IMR-90 (cell line): ENCODE data around the gene PDZD2. TPM values are rescaled to one million over a fixed set of nuclear protein-coding genes. Genes with fewer than 3 reads are reported as not detected.

ENCODE experiments used
- ATAC-seq: fragments of 200-7000 bp; cut with Tn5 transposase; 2 replicates; pipeline ENCODE4 v1.9.1; 2020; ENCODE audit warnings: low read depth, mild to moderate bottlenecking, moderate library complexity
- BruUV-seq: library from RNA; stranded (reverse); fragments of 400-500 nt; replicated peaks from 2 replicates; lab custom pipeline; 2021; lab: Mats Ljungman, UMichigan
- CTCF ChIA-PET: fragments of 300-600 bp; formaldehyde crosslinking; extraction: SDS; loops from one replicate; lab custom pipeline; 2021; ENCODE audit warnings: antibody characterized with exemption; lab: Yijun Ruan, JAX
- POLR2A ChIA-PET: fragments of 300-600 bp; sonication (Branson Sonifier 250); formaldehyde crosslinking; loops from one replicate; lab custom pipeline; 2022; ENCODE audit warnings: antibody characterized with exemption; ENCODE audit not compliant: unreplicated experiment; lab: Charles Lee
- DNase-seq: peaks from one replicate; pipeline ENCODE4 v3.0.0; 2013
- H2AFZ ChIP-seq: replicated peaks from 2 replicates; pipeline ENCODE3; 2013; ENCODE audit warnings: low read length, mild to moderate bottlenecking; ENCODE audit not compliant: poor library complexity
- H2AK5ac ChIP-seq: 2 replicates; pipeline ENCODE4 v1.6.1; 2013; ENCODE audit warnings: low read depth, low read length, inconsistent platforms
- H2AK9ac ChIP-seq: replicated peaks from 2 replicates; pipeline ENCODE3; 2013; ENCODE audit warnings: mild to moderate bottlenecking, low read depth, low read length, moderate library complexity; ENCODE audit not compliant: poor library complexity
- H2BK120ac ChIP-seq: 2 replicates; pipeline ENCODE4 v1.6.1; 2013; ENCODE audit warnings: low read depth, low read length, inconsistent platforms
- H2BK15ac ChIP-seq: 3 replicates; pipeline ENCODE4 v1.6.1; 2013; ENCODE audit warnings: low read depth, low read length, inconsistent platforms
- H2BK20ac ChIP-seq: 2 replicates; pipeline ENCODE4 v1.6.1; 2013; ENCODE audit warnings: low read depth, mild to moderate bottlenecking, inconsistent platforms, low read length, moderate library complexity
- H2BK5ac ChIP-seq: 2 replicates; pipeline ENCODE4 v1.6.1; 2013; ENCODE audit warnings: mild to moderate bottlenecking, low read depth, low read length, inconsistent platforms; ENCODE audit not compliant: poor library complexity, severe bottlenecking
- H3K14ac ChIP-seq: replicated peaks from 2 replicates; pipeline ENCODE4 v1.6.1; 2013; ENCODE audit warnings: low read depth, low read length, inconsistent platforms
- H3K18ac ChIP-seq: 2 replicates; pipeline ENCODE4 v1.6.1; 2013; ENCODE audit warnings: low read depth, low read length, control low read depth
- H3K23ac ChIP-seq: 2 replicates; pipeline ENCODE4 v1.6.1; 2013; ENCODE audit warnings: low read depth, low read length, inconsistent platforms
- H3K27ac ChIP-seq: 2 replicates; pipeline ENCODE4 v1.5.1; 2013; ENCODE audit warnings: mild to moderate bottlenecking, control low read depth, low read length; ENCODE audit not compliant: insufficient read depth
- H3K27me3 ChIP-seq: 2 replicates; pipeline ENCODE4 v1.6.1; 2013; ENCODE audit warnings: low read length; ENCODE audit not compliant: control insufficient read depth, insufficient read depth
- H3K36me3 ChIP-seq: 2 replicates; pipeline ENCODE4 v1.6.1; 2013; ENCODE audit warnings: low read length, mixed read lengths; ENCODE audit not compliant: control insufficient read depth, insufficient read depth
- H3K4ac ChIP-seq: 2 replicates; pipeline ENCODE4 v1.6.1; 2013; ENCODE audit warnings: low read depth, low read length, inconsistent platforms
- H3K4me1 ChIP-seq: 2 replicates; pipeline ENCODE4 v1.6.1; 2013; ENCODE audit warnings: low read length, mixed read lengths; ENCODE audit not compliant: control insufficient read depth, insufficient read depth
- H3K4me2 ChIP-seq: 2 replicates; pipeline ENCODE4 v1.6.1; 2013; ENCODE audit warnings: low read depth, mild to moderate bottlenecking, control low read depth, low read length, moderate library complexity
- H3K4me3 ChIP-seq: 2 replicates; pipeline ENCODE4 v1.5.1; 2013; ENCODE audit warnings: low read depth, mild to moderate bottlenecking, control low read depth, low read length, moderate library complexity; ENCODE audit not compliant: insufficient read depth
- H3K56ac ChIP-seq: 2 replicates; pipeline ENCODE4 v1.6.1; 2013; ENCODE audit warnings: low read length, inconsistent platforms; ENCODE audit not compliant: insufficient read depth; ENCODE audit errors: extremely low read depth
- H3K79me1 ChIP-seq, 2 experiments: 2 replicates each; pipeline ENCODE4 v1.6.1; 2013; ENCODE audit warnings: low read length in 2 of 2, inconsistent platforms in 1 of 2, low read depth in 1 of 2
- H3K9ac ChIP-seq: 2 replicates; pipeline ENCODE4 v1.6.1; 2013; ENCODE audit warnings: low read depth, low read length, control low read depth
- H3K9me1 ChIP-seq: 2 replicates; pipeline ENCODE4 v1.6.1; 2013; ENCODE audit warnings: low read length, inconsistent platforms; ENCODE audit not compliant: insufficient read depth
- H3K9me3 ChIP-seq: 2 replicates; pipeline ENCODE4 v1.6.1; 2013; ENCODE audit warnings: low read length; ENCODE audit not compliant: control insufficient read depth, insufficient read depth
- H4K20me1 ChIP-seq: 2 replicates; pipeline ENCODE4 v1.6.1; 2013; ENCODE audit warnings: low read length, inconsistent platforms; ENCODE audit not compliant: insufficient read depth
- H4K5ac ChIP-seq: 2 replicates; pipeline ENCODE4 v1.6.1; 2013; ENCODE audit warnings: mild to moderate bottlenecking, low read depth, low read length, control low read depth
- H4K8ac ChIP-seq, 2 experiments: 2 replicates each; pipeline ENCODE4 v1.6.1; 2013; ENCODE audit warnings: low read depth in 2 of 2, low read length in 2 of 2, control low read depth in 1 of 2, inconsistent platforms in 1 of 2
- H4K91ac ChIP-seq: 2 replicates; pipeline ENCODE4 v1.6.1; 2013; ENCODE audit warnings: low read depth, low read length, inconsistent platforms; ENCODE audit not compliant: insufficient read depth
- BHLHE40 ChIP-seq: fragments of 150-350 bp; IDR thresholded peaks from 2 replicates; pipeline ENCODE4 v1.6.1; 2016; ENCODE audit warnings: mild to moderate bottlenecking, low read depth, low read length
- CHD1 ChIP-seq: IDR thresholded peaks from 2 replicates; pipeline ENCODE4 v1.6.1; 2012; ENCODE audit warnings: low read depth, low read length, improper control_type of control experiment
- FOS ChIP-seq: fragments of 150-350 bp; IDR thresholded peaks from 2 replicates; pipeline ENCODE4 v1.6.1; 2016; ENCODE audit warnings: low read depth, low read length
- MAFK ChIP-seq: IDR thresholded peaks from 2 replicates; pipeline ENCODE4 v1.6.1; 2012; ENCODE audit warnings: low read depth, low read length, improper control_type of control experiment
- MXI1 ChIP-seq: IDR thresholded peaks from 2 replicates; pipeline ENCODE4 v1.6.1; 2012; ENCODE audit warnings: low read depth, mild to moderate bottlenecking, low read length, moderate library complexity, borderline replicate concordance
- NFE2L2 ChIP-seq: fragments of 150-350 bp; IDR thresholded peaks from 2 replicates; pipeline ENCODE4 v1.6.1; 2016; ENCODE audit warnings: low read depth, mild to moderate bottlenecking, low read length
- POLR2A ChIP-seq: IDR thresholded peaks from 2 replicates; pipeline ENCODE4 v1.6.1; 2012; ENCODE audit warnings: mild to moderate bottlenecking, low read depth, low read length
- RCOR1 ChIP-seq: IDR thresholded peaks from 2 replicates; pipeline ENCODE4 v1.6.1; 2012; ENCODE audit warnings: mild to moderate bottlenecking, low read length, improper control_type of control experiment; ENCODE audit not compliant: insufficient replicate concordance
- RFX5 ChIP-seq: IDR thresholded peaks from 2 replicates; pipeline ENCODE4 v1.8.0; 2012; ENCODE audit warnings: low read depth, mild to moderate bottlenecking, low read length, moderate library complexity
- SMC3 ChIP-seq: fragments of 150-350 bp; IDR thresholded peaks from 2 replicates; pipeline ENCODE4 v1.6.1; 2016; ENCODE audit warnings: low read depth, mild to moderate bottlenecking, antibody characterized with exemption, low read length, moderate library complexity
- WGBS, 2 experiments: methylation state at CpG; one replicate each; pipeline versions ENCODE4 v1.1.5 to v1.1.7; 2013; ENCODE audit warnings: missing lambda C conversion rate in 2 of 2; ENCODE audit not compliant: insufficient read length in 1 of 2; ENCODE audit errors: extremely low coverage in 2 of 2; 5-methylcytosine and 5-hydroxymethylcytosine counted together
- dilution Hi-C: fragments of 300-500 bp; cut with HindIII; formaldehyde crosslinking; loops from one replicate; pipeline ENCODE4 v1.14.3; 2018; ENCODE audit warnings: low sequenced_read_pairs; ENCODE audit not compliant: unreplicated experiment
- in situ Hi-C: fragments of 300-500 bp; cut with MboI; formaldehyde crosslinking; loops from 3 replicates; pipeline ENCODE4 v1.14.3; 2019; ENCODE audit warnings: low sequenced_read_pairs, inconsistent platforms, mixed read lengths
- intact Hi-C: fragments of 100-400 bp; cut with micrococcal nuclease; formaldehyde crosslinking; loops from 2 replicates; pipeline ENCODE4 v1.10.0; 2022
- polyA plus RNA-seq, 3 experiments: library from polyadenylated mRNA; depleted of rRNA; stranded (reverse); fragments of >200 nt; gene quantifications; 2 replicates each; pipeline ENCODE4 v1.2.3, GENCODE V29; 2012; ENCODE audit warnings: low replicate concordance in 1 of 3
- total RNA-seq: library from RNA; depleted of rRNA; stranded (reverse); fragments of >200 nt; gene quantifications from 2 replicates; pipeline ENCODE4 v1.2.3, GENCODE V29; 2012
- TF ChIP-seq, protein P1 (sequence below): fragments of 150-350 bp; IDR thresholded peaks from 2 replicates; pipeline ENCODE4 v1.6.1; 2016; ENCODE audit warnings: low read depth, mild to moderate bottlenecking, low read length, moderate library complexity, borderline replicate concordance
- TF ChIP-seq, protein P2 (sequence below): conservative IDR thresholded peaks from 2 replicates; pipeline ENCODE4 v1.5.1; 2012; ENCODE audit warnings: mild to moderate bottlenecking, low read depth, low read length, improper control_type of control experiment

PDZD2 gene
- total and polyA plus RNA-seq, 2 of the 4 experiments (the other 2 are of a cell fraction), result under 0.01 to 0.02 TPM

DNA sequence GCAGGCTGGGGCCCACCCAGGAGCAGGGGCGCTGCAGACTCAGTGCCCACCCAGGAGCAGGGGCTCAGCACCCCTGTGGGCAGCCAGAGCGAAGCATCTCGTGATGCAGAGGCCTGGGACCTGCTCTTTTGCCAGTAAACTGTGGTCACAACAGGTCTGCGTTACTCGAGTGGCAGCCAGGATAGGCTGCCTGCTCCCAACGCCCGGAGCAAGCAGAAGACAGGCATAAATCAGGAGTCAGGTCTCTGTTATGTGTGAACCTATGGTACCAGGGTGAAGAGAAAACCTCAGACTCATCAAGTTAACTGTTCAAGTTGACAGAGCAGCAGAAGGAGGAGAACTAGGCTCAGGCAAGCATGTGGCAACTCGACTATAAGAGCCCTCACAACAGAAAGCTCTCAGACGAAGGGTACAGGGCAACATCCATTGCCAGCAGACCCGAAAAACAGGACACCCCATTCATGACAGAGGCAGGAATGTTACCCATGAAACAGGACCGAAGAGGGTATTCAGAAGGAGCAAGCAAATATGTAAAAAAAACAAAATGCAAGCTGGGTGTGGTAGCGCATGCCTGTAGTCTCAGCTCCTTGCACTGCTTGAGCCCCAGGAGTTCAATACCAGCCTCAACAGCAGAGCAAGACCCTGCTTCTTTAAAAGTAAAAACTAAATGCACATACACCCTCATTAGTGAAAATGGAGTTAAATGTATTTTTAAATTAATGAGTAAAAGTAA, 463.5 kb downstream of the PDZD2 start:
- H3K9me1 ChIP-seq, result no peaks in the 10 kb centered on the region
- H4K20me1 ChIP-seq, result no peaks in the 10 kb centered on the region
- H3K4me3 ChIP-seq, result no peak overlapping the region
- H3K79me1 ChIP-seq, result peaks cover 6 to 15% of the 10 kb centered on the region in 2 experiments; a peak in 3 of 4 replicates
- no peak overlapping the region for H2AFZ ChIP-seq
- no peak overlapping the region for H3K4me2 ChIP-seq
- no TSS peak for BruUV-seq
- POLR2A ChIA-PET, result no interaction called here
- no peak overlapping the region for H3K18ac ChIP-seq
- no peak for ATAC-seq
- no peaks in the 10 kb centered on the region for H3K9me3 ChIP-seq
- no peak overlapping the region for H3K23ac ChIP-seq
- in situ Hi-C loops (no loop called here), dilution Hi-C loops (no loop called here), intact Hi-C loops (no loop called here)
- no peak overlapping the region for H3K56ac ChIP-seq
- no peak overlapping the region for H4K8ac ChIP-seq
- H3K36me3 ChIP-seq, result peaks cover 55% of the 10 kb centered on the region
- no peak overlapping the region for H2BK120ac ChIP-seq
- DNase-seq, result no peak
- no peak overlapping the region for H2BK5ac ChIP-seq
- no peak overlapping the region for H3K27ac ChIP-seq
- H2AK9ac ChIP-seq, result no peak overlapping the region
- no peak overlapping the region for H2BK20ac ChIP-seq
- no peaks in the 10 kb centered on the region for H3K4me1 ChIP-seq
- no peak overlapping the region for H3K4ac ChIP-seq
- no peak overlapping the region for H2BK15ac ChIP-seq
- H4K5ac ChIP-seq, result no peak overlapping the region
- TF ChIP-seq SMC3, result no peak
- no peak for TF ChIP-seq FOS
- no peak for TF ChIP-seq MAFK
- TF ChIP-seq RFX5, result no peak
- no peak for TF ChIP-seq RCOR1
- TF ChIP-seq, protein P1, sequence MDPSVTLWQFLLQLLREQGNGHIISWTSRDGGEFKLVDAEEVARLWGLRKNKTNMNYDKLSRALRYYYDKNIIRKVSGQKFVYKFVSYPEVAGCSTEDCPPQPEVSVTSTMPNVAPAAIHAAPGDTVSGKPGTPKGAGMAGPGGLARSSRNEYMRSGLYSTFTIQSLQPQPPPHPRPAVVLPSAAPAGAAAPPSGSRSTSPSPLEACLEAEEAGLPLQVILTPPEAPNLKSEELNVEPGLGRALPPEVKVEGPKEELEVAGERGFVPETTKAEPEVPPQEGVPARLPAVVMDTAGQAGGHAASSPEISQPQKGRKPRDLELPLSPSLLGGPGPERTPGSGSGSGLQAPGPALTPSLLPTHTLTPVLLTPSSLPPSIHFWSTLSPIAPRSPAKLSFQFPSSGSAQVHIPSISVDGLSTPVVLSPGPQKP, result no peak
- no peak for TF ChIP-seq BHLHE40
- TF ChIP-seq MXI1, result no peak
- TF ChIP-seq CHD1, result no peak
- TF ChIP-seq POLR2A, result no peak
- TF ChIP-seq, protein P2, sequence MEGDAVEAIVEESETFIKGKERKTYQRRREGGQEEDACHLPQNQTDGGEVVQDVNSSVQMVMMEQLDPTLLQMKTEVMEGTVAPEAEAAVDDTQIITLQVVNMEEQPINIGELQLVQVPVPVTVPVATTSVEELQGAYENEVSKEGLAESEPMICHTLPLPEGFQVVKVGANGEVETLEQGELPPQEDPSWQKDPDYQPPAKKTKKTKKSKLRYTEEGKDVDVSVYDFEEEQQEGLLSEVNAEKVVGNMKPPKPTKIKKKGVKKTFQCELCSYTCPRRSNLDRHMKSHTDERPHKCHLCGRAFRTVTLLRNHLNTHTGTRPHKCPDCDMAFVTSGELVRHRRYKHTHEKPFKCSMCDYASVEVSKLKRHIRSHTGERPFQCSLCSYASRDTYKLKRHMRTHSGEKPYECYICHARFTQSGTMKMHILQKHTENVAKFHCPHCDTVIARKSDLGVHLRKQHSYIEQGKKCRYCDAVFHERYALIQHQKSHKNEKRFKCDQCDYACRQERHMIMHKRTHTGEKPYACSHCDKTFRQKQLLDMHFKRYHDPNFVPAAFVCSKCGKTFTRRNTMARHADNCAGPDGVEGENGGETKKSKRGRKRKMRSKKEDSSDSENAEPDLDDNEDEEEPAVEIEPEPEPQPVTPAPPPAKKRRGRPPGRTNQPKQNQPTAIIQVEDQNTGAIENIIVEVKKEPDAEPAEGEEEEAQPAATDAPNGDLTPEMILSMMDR, result no peak
- TF ChIP-seq NFE2L2, result no peak
- 80% methylated on average over 2 of the region's 12 CpGs; no CpG with 5 or more reads in 1 of the 2 experiments for WGBS, 2 experiments
- no peak overlapping the region for H4K91ac ChIP-seq
- no peak overlapping the region for H2AK5ac ChIP-seq
- no peak overlapping the region for H3K9ac ChIP-seq
- CTCF ChIA-PET, result interaction anchor here (1.0 kb wide), 1 partner anchor 10 kb away, joined by 3 read pairs; no protein-coding TSS in a partner anchor
- H3K14ac ChIP-seq, result no peak overlapping the region
- no peaks in the 10 kb centered on the region for H3K27me3 ChIP-seq
